Liver (tissue), 3 donors: Measurements from ENCODE around the gene KANTR.
A peak's percentile ranks its signal among the peaks of the same experiment; 100 is the strongest.

Source experiments
- CTCF ChIP-seq: fragments of 150-350 bp; IDR thresholded peaks from 2 replicates; pipeline ENCODE4 v1.5.1; 2017; ENCODE audit warnings: improper control_type of control experiment, low read depth, low read length; ENCODE audit not compliant: missing input control
- EGR1 ChIP-seq, 2 donors: IDR thresholded peaks; 2 replicates each; pipeline ENCODE4 v1.6.1; 2016 to 2018; ENCODE audit warnings: antibody characterized with exemption in 2 of 2, low read depth in 2 of 2
- JUND ChIP-seq, 2 donors: IDR thresholded peaks; 2 replicates each; pipeline ENCODE4 v1.6.1; 2016; ENCODE audit warnings: antibody characterized with exemption in 2 of 2
- MAX ChIP-seq: IDR thresholded peaks from 2 replicates; pipeline ENCODE4 v1.6.1; 2016; ENCODE audit warnings: antibody characterized with exemption
- RAD21 ChIP-seq, 2 donors: IDR thresholded peaks; 2 replicates each; pipeline ENCODE4 v1.6.1; 2016; ENCODE audit warnings: antibody characterized with exemption in 2 of 2, mild to moderate bottlenecking in 2 of 2
- REST ChIP-seq: IDR thresholded peaks from 2 replicates; pipeline ENCODE4 v1.6.1; 2016; ENCODE audit warnings: antibody characterized with exemption, mild to moderate bottlenecking
- TAF1 ChIP-seq: conservative IDR thresholded peaks from 2 replicates; pipeline ENCODE4 v1.6.1; 2016; ENCODE audit warnings: antibody characterized with exemption, mild to moderate bottlenecking
- YY1 ChIP-seq: IDR thresholded peaks from 2 replicates; pipeline ENCODE4 v1.6.1; 2016; ENCODE audit warnings: antibody characterized with exemption, mild to moderate bottlenecking
- donor health status: healthy.
- donor health status: healthy.

GRCh38 chrX:53171356-53171755, 77.4 kb downstream of the KANTR start:
- TF ChIP-seq CTCF (peak; percentile 4), TAF1 (no peak), YY1 (no peak), RAD21 (IDR thresholded peaks at IDR 0.05) (no peak), REST (no peak), MAX (no peak), EGR1 (IDR thresholded peaks at IDR 0.05; ENCODE audit: low read depth in 2 of 2) (no peak), JUND (IDR thresholded peaks at IDR 0.05) (no peak)
